PC-3 (cell line): ENCODE results near the gene INMT. TPM values are rescaled to one million over a fixed set of nuclear protein-coding genes. Genes with fewer than 3 reads are reported as not detected.

Experiments used
- ATAC-seq: fragments of 200-7000 bp; cut with Tn5 transposase; 2 replicates; pipeline ENCODE4 v1.9.1; 2020; ENCODE audit warnings: mild to moderate bottlenecking, moderate library complexity
- BruUV-seq: library from RNA; stranded (reverse); fragments of 400-500 nt; replicated peaks from 2 replicates; lab custom pipeline; 2021; lab: Mats Ljungman, UMichigan
- CTCF ChIA-PET: fragments of 300-600 bp; sonication (Branson Sonifier 250); formaldehyde crosslinking; loops from one replicate; lab custom pipeline; 2022; ENCODE audit warnings: antibody characterized with exemption; lab: Charles Lee
- POLR2A ChIA-PET: fragments of 300-600 bp; sonication (Branson Sonifier 250); formaldehyde crosslinking; loops from one replicate; lab custom pipeline; 2022; ENCODE audit warnings: antibody characterized with exemption; ENCODE audit not compliant: unreplicated experiment; lab: Charles Lee
- DNase-seq: peaks from one replicate; pipeline ENCODE4 v3.0.0-alpha.2; 2015
- H2AFZ ChIP-seq: fragments of 300-600 bp; sonication (generic); 2 replicates; pipeline ENCODE4 v1.6.0; 2016; ENCODE audit warnings: antibody characterized with exemption, low read length
- H3F3A ChIP-seq: fragments of 300-600 bp; sonication (generic); one replicate; pipeline ENCODE4 v1.6.0; 2017; ENCODE audit warnings: antibody characterized with exemption, low read length, control low read depth, mild to moderate bottlenecking; ENCODE audit not compliant: unreplicated experiment
- H3K27ac ChIP-seq: fragments of 300-600 bp; sonication (generic); 2 replicates; pipeline ENCODE4 v1.5.1; 2016; ENCODE audit warnings: mild to moderate bottlenecking, low read length
- H3K27me3 ChIP-seq: fragments of 300-600 bp; sonication (generic); 2 replicates; pipeline ENCODE4 v1.6.1; 2016; ENCODE audit warnings: low read length, mixed read lengths
- H3K36me3 ChIP-seq: fragments of 300-600 bp; sonication (generic); 2 replicates; pipeline ENCODE4 v1.6.1; 2016; ENCODE audit warnings: low read depth, mixed run types, low read length, mixed read lengths
- H3K4me1 ChIP-seq: fragments of 300-600 bp; sonication (generic); 2 replicates; pipeline ENCODE4 v1.5.1; 2016; ENCODE audit warnings: low read length; ENCODE audit not compliant: insufficient read depth
- H3K4me2 ChIP-seq: fragments of 300-600 bp; sonication (generic); 2 replicates; pipeline ENCODE4 v1.6.0; 2016; ENCODE audit warnings: low read length
- H3K4me3 ChIP-seq: fragments of 300-600 bp; sonication (generic); 2 replicates; pipeline ENCODE4 v1.5.1; 2016; ENCODE audit warnings: mild to moderate bottlenecking, low read length, mixed read lengths
- H3K79me2 ChIP-seq: fragments of 300-600 bp; sonication (generic); 2 replicates; pipeline ENCODE4 v1.6.1; 2017; ENCODE audit warnings: low read length, mixed read lengths
- H3K9ac ChIP-seq: fragments of 300-600 bp; sonication (generic); 2 replicates; pipeline ENCODE4 v1.6.0; 2016; ENCODE audit warnings: mild to moderate bottlenecking, low read length
- H3K9me2 ChIP-seq: fragments of 300-600 bp; sonication (generic); replicated peaks from 2 replicates; pipeline ENCODE4 v1.6.1; 2016; ENCODE audit warnings: mixed run types, low read length, mixed read lengths
- H3K9me3 ChIP-seq: fragments of 300-600 bp; sonication (generic); 2 replicates; pipeline ENCODE4 v1.6.1; 2016; ENCODE audit warnings: low read length, mixed read lengths
- H4K20me1 ChIP-seq: fragments of 300-600 bp; sonication (generic); 2 replicates; pipeline ENCODE4 v1.6.1; 2016; ENCODE audit warnings: low read length, mixed read lengths
- CTCF ChIP-seq: fragments of 300-600 bp; sonication (generic); conservative IDR thresholded peaks from 2 replicates; pipeline ENCODE4 v1.5.1; 2017; ENCODE audit warnings: antibody characterized with exemption, low read depth, mild to moderate bottlenecking, low read length
- EZH2 ChIP-seq: fragments of 300-600 bp; sonication (generic); IDR thresholded peaks from one replicate; pipeline ENCODE4 v1.6.1; 2017; ENCODE audit warnings: antibody characterized with exemption, mild to moderate bottlenecking, low read length; ENCODE audit not compliant: unreplicated experiment
- EZH2phosphoT487 ChIP-seq: fragments of 300-600 bp; sonication (generic); IDR thresholded peaks from 2 replicates; pipeline ENCODE4 v1.6.1; 2018; ENCODE audit warnings: mild to moderate bottlenecking, antibody characterized with exemption, low read length, borderline replicate concordance
- intact Hi-C: fragments of 100-400 bp; cut with micrococcal nuclease; formaldehyde crosslinking; loops from 2 replicates; pipeline ENCODE4 v1.9.0; 2023
- total RNA-seq: library from RNA; depleted of rRNA; stranded (reverse); fragments of >200 nt; gene quantifications from 2 replicates; pipeline ENCODE4 v1.2.3, GENCODE V29; 2014

INMT gene
- total RNA-seq, 1 experiment from 2014 or later = not detected

DNA sequence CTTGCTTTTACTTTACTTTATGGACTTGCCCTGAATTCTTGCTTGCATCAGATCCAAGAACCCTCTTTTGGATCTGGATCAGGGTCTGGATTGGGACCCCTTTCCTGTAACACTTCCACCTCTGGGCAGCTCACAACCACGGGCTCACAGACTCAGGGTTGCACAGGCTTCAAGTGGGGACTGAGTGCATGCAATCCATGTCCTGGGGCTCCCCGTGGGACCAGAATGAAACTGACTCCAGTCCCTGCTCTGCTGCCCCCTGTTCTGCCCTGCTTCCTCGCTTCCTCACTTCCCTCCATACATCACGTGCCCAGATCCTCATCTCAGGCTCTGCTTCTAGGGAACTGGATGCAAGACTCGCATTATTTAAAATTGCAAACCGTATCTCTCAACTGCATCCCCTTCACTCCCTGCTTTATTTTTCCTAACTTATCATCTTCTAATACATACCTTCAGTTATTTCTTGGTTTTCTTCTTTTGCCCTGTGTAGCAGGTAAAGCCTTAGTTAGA, 23.3 kb upstream of the INMT start:
- Histone ChIP-seq H2AFZ (no peak overlapping the region), H3F3A (no peaks in the 10 kb centered on the region), H3K9me3 (no peaks in the 10 kb centered on the region), H3K27me3 (peaks cover 45% of the 10 kb centered on the region), H3K36me3 (no peaks in the 10 kb centered on the region), H3K4me3 (no peak overlapping the region), H3K9me2 (no peaks in the 10 kb centered on the region), H3K9ac (no peak overlapping the region), H3K79me2 (no peaks in the 10 kb centered on the region), H3K4me1 (0 out of 2 replicates have a peak, but pooled peaks cover 8% of the 10 kb centered on the region), H3K27ac (no peak overlapping the region), H3K4me2 (no peak overlapping the region), H4K20me1 (no peaks in the 10 kb centered on the region)
- no peak for ATAC-seq
- no peak for DNase-seq
- TF ChIP-seq EZH2phosphoT487 (no peak), EZH2 (no peak), CTCF (no peak)
- intact Hi-C loops = no loop called here
- BruUV-seq = no TSS peak
- ChIA-PET POLR2A (no interaction called here), CTCF (no interaction called here)

DNA sequence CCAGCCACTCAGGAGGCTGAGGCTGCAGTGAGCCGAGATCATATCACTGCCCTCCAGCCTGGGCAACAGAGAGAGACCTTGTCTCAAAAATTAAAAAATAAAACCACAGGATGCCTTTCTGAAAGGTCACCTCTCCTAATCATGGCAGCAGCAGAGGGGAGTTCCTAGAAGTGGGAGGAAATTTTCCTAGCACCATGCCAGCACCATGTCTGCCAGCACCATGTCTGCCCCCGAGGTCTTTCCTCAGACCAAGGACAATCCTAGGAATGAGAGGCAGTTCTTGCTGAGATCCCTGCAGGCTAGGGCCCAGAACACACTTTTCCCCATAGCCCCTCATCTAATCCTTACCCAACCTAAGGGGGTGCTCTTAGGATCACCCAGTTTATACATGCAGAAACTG, 22.3 kb upstream of the INMT start:
- H4K20me1 ChIP-seq = no peaks in the 10 kb centered on the region
- H3K9me2 ChIP-seq = no peaks in the 10 kb centered on the region
- CTCF ChIA-PET = no interaction called here
- H3K79me2 ChIP-seq = no peaks in the 10 kb centered on the region
- H3K4me2 ChIP-seq = no peak overlapping the region
- no peak overlapping the region for H2AFZ ChIP-seq
- H3K27me3 ChIP-seq = peaks cover 39% of the 10 kb centered on the region
- ATAC-seq = no peak
- no peak for DNase-seq
- TF ChIP-seq CTCF (no peak), EZH2 (no peak), EZH2phosphoT487 (no peak)
- H3K4me1 ChIP-seq = 0 out of 2 replicates have a peak, but pooled peaks cover 8% of the 10 kb centered on the region
- POLR2A ChIA-PET = no interaction called here
- intact Hi-C loops = no loop called here
- H3K36me3 ChIP-seq = no peaks in the 10 kb centered on the region
- H3K4me3 ChIP-seq = no peak overlapping the region
- H3K27ac ChIP-seq = no peak overlapping the region
- no peak overlapping the region for H3K9ac ChIP-seq
- no TSS peak for BruUV-seq
- no peaks in the 10 kb centered on the region for H3F3A ChIP-seq
- no peaks in the 10 kb centered on the region for H3K9me3 ChIP-seq

DNA sequence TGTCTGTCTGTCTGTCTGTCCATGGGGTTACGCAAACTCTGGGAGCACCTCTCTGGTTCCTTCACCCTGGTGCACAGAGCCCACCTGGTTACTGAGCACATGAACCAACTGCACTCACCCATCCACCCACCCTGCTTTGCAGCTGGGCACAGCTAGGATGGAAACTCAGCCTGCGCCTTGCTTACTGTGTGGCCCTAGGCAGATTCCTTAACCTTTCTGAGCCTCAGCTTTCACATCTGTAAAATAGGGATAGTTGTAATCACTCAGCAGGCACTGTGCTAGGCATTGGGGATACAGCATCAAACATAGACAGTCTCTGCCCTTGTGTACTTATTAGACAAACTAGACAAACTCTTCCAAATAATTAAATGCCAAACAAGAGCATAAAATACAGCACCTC, 21.8 kb upstream of the INMT start:
- BruUV-seq = no TSS peak
- no peaks in the 10 kb centered on the region for H3K9me2 ChIP-seq
- no peak for DNase-seq
- H4K20me1 ChIP-seq = no peaks in the 10 kb centered on the region
- H3K79me2 ChIP-seq = no peaks in the 10 kb centered on the region
- no peaks in the 10 kb centered on the region for H3F3A ChIP-seq
- ChIA-PET CTCF (no interaction called here), POLR2A (no interaction called here)
- H2AFZ ChIP-seq = no peak overlapping the region
- no peak overlapping the region for H3K27ac ChIP-seq
- ATAC-seq = no peak
- H3K4me1 ChIP-seq = 0 out of 2 replicates have a peak, but pooled peaks cover 8% of the 10 kb centered on the region
- peaks cover 38% of the 10 kb centered on the region for H3K27me3 ChIP-seq
- no peak overlapping the region for H3K4me2 ChIP-seq
- no peaks in the 10 kb centered on the region for H3K36me3 ChIP-seq
- H3K4me3 ChIP-seq = no peak overlapping the region
- TF ChIP-seq EZH2phosphoT487 (no peak), EZH2 (no peak), CTCF (no peak)
- intact Hi-C loops = no loop called here
- no peak overlapping the region for H3K9ac ChIP-seq
- no peaks in the 10 kb centered on the region for H3K9me3 ChIP-seq
